HUES64 (cell line): Measurements from ENCODE around the gene JAG2.

Experiments used
- H3K27ac ChIP-seq: 2 replicates; pipeline ENCODE4 v1.7.0; 2013; ENCODE audit warnings: low read depth, low read length, inconsistent platforms
- H3K27me3 ChIP-seq: 2 replicates; pipeline ENCODE4 v1.6.1; 2013; ENCODE audit warnings: mild to moderate bottlenecking, low read length; ENCODE audit not compliant: insufficient read depth
- H3K36me3 ChIP-seq: 2 replicates; pipeline ENCODE4 v1.6.1; 2013; ENCODE audit warnings: mild to moderate bottlenecking, low read length; ENCODE audit not compliant: insufficient read depth
- H3K4me1 ChIP-seq: 2 replicates; pipeline ENCODE4 v1.6.1; 2013; ENCODE audit warnings: mild to moderate bottlenecking, low read length, moderate library complexity; ENCODE audit not compliant: insufficient read depth
- H3K4me3 ChIP-seq: 2 replicates; pipeline ENCODE4 v1.5.1; 2013; ENCODE audit warnings: mild to moderate bottlenecking, low read length, moderate library complexity
- H3K9ac ChIP-seq: 2 replicates; pipeline ENCODE4 v1.6.1; 2013; ENCODE audit warnings: mild to moderate bottlenecking, low read depth, low read length
- H3K9me3 ChIP-seq: 2 replicates; pipeline ENCODE4 v1.6.1; 2013; ENCODE audit warnings: low read depth, low read length; ENCODE audit not compliant: insufficient read depth
- WGBS: fragments of 150-250, 120-280 bp; methylation state at CpG from one replicate; pipeline ENCODE4 v1.1.7; 2013; ENCODE audit warnings: missing lambda C conversion rate; 5-methylcytosine and 5-hydroxymethylcytosine counted together

The JAG2 gene

GRCh38 chr14:105209646-105210045, 41.1 kb upstream of the JAG2 start:
- Histone ChIP-seq H3K9me3 (no peaks in the 10 kb centered on the region), H3K4me3 (no peak overlapping the region), H3K36me3 (0 out of 2 replicates have a peak, but pooled peaks cover 8% of the 10 kb centered on the region), H3K27ac (no peak overlapping the region), H3K9ac (no peak overlapping the region), H3K4me1 (no peaks in the 10 kb centered on the region), H3K27me3 (no peaks in the 10 kb centered on the region)
- 95% methylated on average over 16 of the region's 16 CpGs for WGBS

GRCh38 chr14:105209091-105209490, 40.5 kb upstream of the JAG2 start:
- Histone ChIP-seq H3K36me3 (0 out of 2 replicates have a peak, but pooled peaks cover 8% of the 10 kb centered on the region), H3K4me3 (no peak overlapping the region), H3K27ac (no peak overlapping the region), H3K9me3 (no peaks in the 10 kb centered on the region), H3K27me3 (no peaks in the 10 kb centered on the region), H3K9ac (no peak overlapping the region), H3K4me1 (no peaks in the 10 kb centered on the region)
- 94% methylated on average over 8 of the region's 8 CpGs for WGBS

- Histone ChIP-seq H3K36me3 (0 out of 2 replicates have a peak, but pooled peaks cover 8% of the 10 kb centered on the region), H3K4me1 (no peaks in the 10 kb centered on the region), H3K27ac (no peak overlapping the region), H3K9me3 (no peaks in the 10 kb centered on the region), H3K27me3 (no peaks in the 10 kb centered on the region; the same call in 1 of the 2 replicates), H3K4me3 (no peak overlapping the region), H3K9ac (no peak overlapping the region)
- WGBS, result 94% methylated on average over 12 of the region's 12 CpGs
Measured at GRCh38 chr14:105208738-105209075, 40.1 kb upstream of the JAG2 start.

- no peak overlapping the region for H3K27ac ChIP-seq
- WGBS, result 91% methylated on average over 24 of the region's 25 CpGs
- H3K4me1 ChIP-seq, result no peaks in the 10 kb centered on the region
- no peaks in the 10 kb centered on the region; the same call in 1 of the 2 replicates for H3K27me3 ChIP-seq
- H3K4me3 ChIP-seq, result no peak overlapping the region
- no peak overlapping the region for H3K9ac ChIP-seq
- H3K9me3 ChIP-seq, result no peaks in the 10 kb centered on the region
- 0 out of 2 replicates have a peak, but pooled peaks cover 8% of the 10 kb centered on the region for H3K36me3 ChIP-seq
Measured at GRCh38 chr14:105207996-105208737, 39.6 kb upstream of the JAG2 start.

GRCh38 chr14:105207460-105207901, 38.9 kb upstream of the JAG2 start:
- 0 out of 2 replicates have a peak, but pooled peaks cover 8% of the 10 kb centered on the region for H3K36me3 ChIP-seq
- H3K27ac ChIP-seq, result no peak overlapping the region
- H3K9ac ChIP-seq, result no peak overlapping the region
- H3K4me3 ChIP-seq, result no peak overlapping the region
- 87% methylated on average over 13 of the region's 13 CpGs for WGBS
- no peaks in the 10 kb centered on the region for H3K9me3 ChIP-seq
- no peaks in the 10 kb centered on the region for H3K4me1 ChIP-seq
- H3K27me3 ChIP-seq, result no peaks in the 10 kb centered on the region; the same call in 1 of the 2 replicates

- Histone ChIP-seq H3K4me1 (no peaks in the 10 kb centered on the region), H3K27me3 (no peaks in the 10 kb centered on the region; the same call in 1 of the 2 replicates), H3K36me3 (0 out of 2 replicates have a peak, but pooled peaks cover 8% of the 10 kb centered on the region), H3K9ac (no peak overlapping the region), H3K4me3 (no peak overlapping the region), H3K27ac (no peak overlapping the region), H3K9me3 (no peaks in the 10 kb centered on the region)
- 86% methylated on average over 5 of the region's 5 CpGs for WGBS
Measured at GRCh38 chr14:105206873-105207272, 38.3 kb upstream of the JAG2 start.

GRCh38 chr14:105205673-105206208, 37.2 kb upstream of the JAG2 start:
- Histone ChIP-seq H3K27me3 (no peaks in the 10 kb centered on the region; the same call in 1 of the 2 replicates), H3K9me3 (no peaks in the 10 kb centered on the region), H3K4me3 (no peak overlapping the region), H3K27ac (no peak overlapping the region), H3K9ac (no peak overlapping the region), H3K36me3 (0 out of 2 replicates have a peak, but pooled peaks cover 7% of the 10 kb centered on the region), H3K4me1 (no peaks in the 10 kb centered on the region)
- WGBS, result 81% methylated on average over 12 of the region's 12 CpGs

- Histone ChIP-seq H3K27ac (no peak overlapping the region), H3K9ac (no peak overlapping the region), H3K4me1 (no peaks in the 10 kb centered on the region), H3K27me3 (no peaks in the 10 kb centered on the region; the same call in 1 of the 2 replicates), H3K4me3 (no peak overlapping the region), H3K9me3 (no peaks in the 10 kb centered on the region), H3K36me3 (0 out of 2 replicates have a peak, but pooled peaks cover 2% of the 10 kb centered on the region)
- WGBS, result 86% methylated on average over 21 of the region's 21 CpGs
Measured at GRCh38 chr14:105204931-105205672, 36.5 kb upstream of the JAG2 start.

GRCh38 chr14:105204206-105204930, 35.8 kb upstream of the JAG2 start:
- 91% methylated on average over 24 of the region's 24 CpGs for WGBS
- Histone ChIP-seq H3K4me3 (no peak overlapping the region), H3K27ac (no peak overlapping the region), H3K9ac (no peak overlapping the region), H3K9me3 (no peaks in the 10 kb centered on the region), H3K4me1 (no peaks in the 10 kb centered on the region), H3K27me3 (no peaks in the 10 kb centered on the region; the same call in 1 of the 2 replicates), H3K36me3 (no peaks in the 10 kb centered on the region)

- WGBS, result 87% methylated on average over 6 of the region's 6 CpGs
- H3K27ac ChIP-seq, result no peak overlapping the region
- no peak overlapping the region for H3K4me3 ChIP-seq
- no peak overlapping the region for H3K9ac ChIP-seq
- no peaks in the 10 kb centered on the region; the same call in 1 of the 2 replicates for H3K27me3 ChIP-seq
- H3K4me1 ChIP-seq, result no peaks in the 10 kb centered on the region
- H3K36me3 ChIP-seq, result no peaks in the 10 kb centered on the region
- H3K9me3 ChIP-seq, result no peaks in the 10 kb centered on the region
Measured at GRCh38 chr14:105203701-105204100, 35.1 kb upstream of the JAG2 start.
